Activated naive CD4-positive, alpha-beta T cell treated with Interleukin-2 at 50 U/mL for 16 hours (primary cell): ENCODE results near the gene MYO18B.
"Not testable (repeated sequence)": the region's sequence is repeated elsewhere in the genome, so short reads cannot be mapped to it uniquely, and the experiment has no call there.

Source experiments
- DNase-seq: peaks from one replicate; pipeline ENCODE4 v3.0.0-alpha.2; 2020

The MYO18B gene

GRCh38 chr22:25959818-25960774 is 218.1 kb downstream of the MYO18B start:
- no peak for DNase-seq

GRCh38 chr22:25961699-25962098 is 219.7 kb downstream of the MYO18B start:
- no peak for DNase-seq

- DNase-seq, result no peak
Measured at GRCh38 chr22:25962711-25963110, 220.7 kb downstream of the MYO18B start.

- no peak for DNase-seq
Measured at GRCh38 chr22:25964961-25965730, 223.2 kb downstream of the MYO18B start.

GRCh38 chr22:25966448-25966913 is 224.5 kb downstream of the MYO18B start:
- no peak for DNase-seq

GRCh38 chr22:25969286-25969685 is 227.3 kb downstream of the MYO18B start:
- no peak for DNase-seq

- DNase-seq, result no peak
Measured at GRCh38 chr22:25969901-25970300, 227.9 kb downstream of the MYO18B start.

GRCh38 chr22:25970374-25970911 is 228.5 kb downstream of the MYO18B start:
- no peak for DNase-seq

- no peak for DNase-seq
Measured at GRCh38 chr22:25970999-25971811, 229.2 kb downstream of the MYO18B start.

GRCh38 chr22:25972397-25972796 is 230.4 kb downstream of the MYO18B start:
- DNase-seq, result no peak

GRCh38 chr22:25976356-25976755 is 234.4 kb downstream of the MYO18B start:
- no peak for DNase-seq

GRCh38 chr22:25979968-25980367 is 238.0 kb downstream of the MYO18B start:
- DNase-seq, result no peak

GRCh38 chr22:25984911-25985310 is 242.9 kb downstream of the MYO18B start:
- not testable (repeated sequence) for DNase-seq

GRCh38 chr22:25987948-25988347 is 246.0 kb downstream of the MYO18B start:
- DNase-seq, result no peak

GRCh38 chr22:25990940-25991339 is 249.0 kb downstream of the MYO18B start:
- no peak for DNase-seq

- DNase-seq, result no peak
Measured at GRCh38 chr22:25992331-25992730, 250.3 kb downstream of the MYO18B start.

GRCh38 chr22:25996669-25997068 is 254.7 kb downstream of the MYO18B start:
- no peak for DNase-seq

- DNase-seq, result no peak
Measured at GRCh38 chr22:25997886-25998775, 256.1 kb downstream of the MYO18B start.

GRCh38 chr22:26002456-26002855 is 260.5 kb downstream of the MYO18B start:
- DNase-seq, result no peak

GRCh38 chr22:26004477-26004876 is 262.5 kb downstream of the MYO18B start:
- DNase-seq, result no peak

- no peak for DNase-seq
Measured at GRCh38 chr22:26008587-26008986, 266.6 kb downstream of the MYO18B start.
